H9 (cell line): Measurements from ENCODE around the gene UBFD1. TPM values are rescaled to one million over a fixed set of nuclear protein-coding genes. Genes with fewer than 3 reads are reported as not detected.

Experiments used
- DNase-seq: peaks from one replicate; pipeline ENCODE4 v3.0.0-alpha.2; 2017
- H2AFZ ChIP-seq: one replicate; pipeline ENCODE4 v1.6.1; 2013; ENCODE audit warnings: mild to moderate bottlenecking, low read length, control low read depth, moderate library complexity
- H2AK5ac ChIP-seq: 2 replicates; pipeline ENCODE4 v1.6.1; 2013; ENCODE audit warnings: low read length, control low read depth, mixed read lengths; ENCODE audit not compliant: insufficient read length
- H2BK120ac ChIP-seq: one replicate; pipeline ENCODE4 v1.6.1; 2013; ENCODE audit warnings: low read depth, mild to moderate bottlenecking, low read length, control low read depth, inconsistent platforms; ENCODE audit not compliant: poor library complexity, severe bottlenecking
- H2BK12ac ChIP-seq: 2 replicates; pipeline ENCODE4 v1.6.1; 2013; ENCODE audit warnings: low read length, control low read depth, mixed read lengths, low read depth; ENCODE audit not compliant: insufficient read length
- H2BK15ac ChIP-seq: 2 replicates; pipeline ENCODE4 v1.6.1; 2013; ENCODE audit warnings: low read depth, low read length, control low read depth
- H2BK20ac ChIP-seq: one replicate; pipeline ENCODE4 v1.6.1; 2013; ENCODE audit warnings: low read depth, mild to moderate bottlenecking, low read length, control low read depth, inconsistent platforms; ENCODE audit not compliant: poor library complexity, severe bottlenecking
- H2BK5ac ChIP-seq: 2 replicates; pipeline ENCODE4 v1.6.1; 2013; ENCODE audit warnings: low read length, control low read depth, mixed read lengths; ENCODE audit not compliant: insufficient read length
- H3K14ac ChIP-seq: 2 replicates; pipeline ENCODE4 v1.6.1; 2013; ENCODE audit warnings: low read length, control low read depth; ENCODE audit not compliant: insufficient read depth
- H3K18ac ChIP-seq: 2 replicates; pipeline ENCODE4 v1.6.1; 2013; ENCODE audit warnings: low read depth, mild to moderate bottlenecking, mixed read lengths, low read length, control low read depth; ENCODE audit not compliant: insufficient read length
- H3K23ac ChIP-seq: 2 replicates; pipeline ENCODE4 v1.6.1; 2013; ENCODE audit warnings: low read length, control low read depth, mixed read lengths, low read depth; ENCODE audit not compliant: insufficient read length
- H3K23me2 ChIP-seq: 2 replicates; pipeline ENCODE4 v1.6.1; 2013; ENCODE audit warnings: low read depth, mild to moderate bottlenecking, mixed read lengths, low read length, control low read depth; ENCODE audit not compliant: insufficient read length, poor library complexity, severe bottlenecking
- H3K27ac ChIP-seq: 2 replicates; pipeline ENCODE4 v1.5.1; 2013; ENCODE audit warnings: low read length, control low read depth, mixed read lengths, low read depth; ENCODE audit not compliant: insufficient read length
- H3K27me3 ChIP-seq: 2 replicates; pipeline ENCODE4 v1.6.1; 2013; ENCODE audit warnings: low read length, control low read depth, inconsistent platforms; ENCODE audit not compliant: insufficient read depth
- H3K4ac ChIP-seq: 2 replicates; pipeline ENCODE4 v1.6.1; 2013; ENCODE audit warnings: low read depth, mild to moderate bottlenecking, control low read depth, inconsistent platforms, low read length, moderate library complexity
- H3K4me1 ChIP-seq: 2 replicates; pipeline ENCODE4 v1.6.1; 2013; ENCODE audit warnings: low read length, control low read depth, inconsistent platforms; ENCODE audit not compliant: insufficient read depth
- H3K4me2 ChIP-seq: 2 replicates; pipeline ENCODE4 v1.6.1; 2013; ENCODE audit warnings: low read length, control low read depth, mixed read lengths; ENCODE audit not compliant: insufficient read length, insufficient read depth
- H3K56ac ChIP-seq: 2 replicates; pipeline ENCODE4 v1.6.1; 2013; ENCODE audit warnings: low read depth, mild to moderate bottlenecking, mixed read lengths, low read length, control low read depth; ENCODE audit not compliant: insufficient read length
- H3K79me1 ChIP-seq: 2 replicates; pipeline ENCODE4 v1.6.1; 2013; ENCODE audit warnings: low read depth, mild to moderate bottlenecking, moderate library complexity, low read length, control low read depth, inconsistent platforms; ENCODE audit not compliant: insufficient read depth, poor library complexity, severe bottlenecking
- H3K79me2 ChIP-seq: 2 replicates; pipeline ENCODE4 v1.6.1; 2013; ENCODE audit warnings: low read length, control low read depth, inconsistent platforms; ENCODE audit not compliant: insufficient read depth
- H3K9ac ChIP-seq: 2 replicates; pipeline ENCODE4 v1.6.1; 2013; ENCODE audit warnings: low read length, control low read depth, mixed read lengths; ENCODE audit not compliant: insufficient read length; ENCODE audit errors: extremely low read depth
- H3K9me3 ChIP-seq: one replicate; pipeline ENCODE4 v1.6.1; 2013; ENCODE audit warnings: low read depth, low read length, inconsistent platforms; ENCODE audit not compliant: control insufficient read depth
- H3T11ph ChIP-seq: one replicate; pipeline ENCODE4 v1.6.1; 2013; ENCODE audit warnings: mild to moderate bottlenecking, low read length, control low read depth, inconsistent platforms
- H4K20me1 ChIP-seq: one replicate; pipeline ENCODE4 v1.6.1; 2013; ENCODE audit not compliant: control insufficient read depth, insufficient read length, insufficient read depth
- H4K5ac ChIP-seq: 2 replicates; pipeline ENCODE4 v1.6.1; 2013; ENCODE audit warnings: low read depth, mild to moderate bottlenecking, mixed read lengths, low read length, control low read depth; ENCODE audit not compliant: insufficient read length
- H4K8ac ChIP-seq: replicated peaks from 2 replicates; pipeline ENCODE4 v1.6.1; 2013; ENCODE audit warnings: low read length, control low read depth, mixed read lengths, low read depth; ENCODE audit not compliant: insufficient read length
- H4K91ac ChIP-seq: 2 replicates; pipeline ENCODE4 v1.6.1; 2013; ENCODE audit warnings: low read depth, mild to moderate bottlenecking, moderate library complexity, mixed read lengths, low read length, control low read depth; ENCODE audit not compliant: insufficient read length
- H3K27ac Mint-ChIP-seq, 3 experiments: 2 replicates in 2 of 3; 3 replicates in 1 of 3; pipeline ENCODE4 v1.8.0; 2020 to 2021; ENCODE audit warnings: mixed read lengths in 3 of 3, mild to moderate bottlenecking in 1 of 3, moderate library complexity in 1 of 3
- H3K27me3 Mint-ChIP-seq: 2 replicates; pipeline ENCODE4 v1.8.0; 2021; ENCODE audit warnings: low read depth, mild to moderate bottlenecking, moderate library complexity, mixed read lengths
- H3K36me3 Mint-ChIP-seq, 3 experiments: 2 replicates in 2 of 3; 3 replicates in 1 of 3; pipeline ENCODE4 v1.8.0; 2020 to 2021; ENCODE audit warnings: low read depth in 3 of 3, mixed read lengths in 3 of 3; ENCODE audit not compliant: insufficient read depth in 1 of 3
- H3K4me1 Mint-ChIP-seq, 2 experiments: 2 replicates each; pipeline ENCODE4 v1.8.0; 2020; ENCODE audit warnings: mixed read lengths in 2 of 2
- H3K4me3 Mint-ChIP-seq, 2 experiments: 2 replicates in 1 of 2; 3 replicates in 1 of 2; pipeline ENCODE4 v1.8.0; 2020 to 2021; ENCODE audit warnings: mild to moderate bottlenecking in 2 of 2, mixed read lengths in 2 of 2, moderate library complexity in 1 of 2
- H3K9me3 Mint-ChIP-seq, 2 experiments: 2 replicates in 1 of 2; 3 replicates in 1 of 2; pipeline ENCODE4 v1.8.0; 2020; ENCODE audit warnings: mild to moderate bottlenecking in 2 of 2, mixed read lengths in 2 of 2, moderate library complexity in 1 of 2
- WGBS: extraction: QIAGEN DNeasy Blood & Tissue Kit; methylation state at CpG from one replicate; pipeline ENCODE4 v1.1.7; 2013; ENCODE audit warnings: missing lambda C conversion rate, low lambda C conversion rate, mixed read lengths; ENCODE audit not compliant: insufficient read length; ENCODE audit errors: extremely low coverage; 5-methylcytosine and 5-hydroxymethylcytosine counted together
- total RNA-seq: library from RNA; stranded (reverse); gene quantifications from 2 replicates; pipeline ENCODE4 v1.2.1, GENCODE V29; 2021
- TF ChIP-seq, protein P1 (sequence below): fragments of 200-600 bp; sonication (generic); conservative IDR thresholded peaks from 3 replicates; pipeline ENCODE4 v1.8.0; 2021; ENCODE audit warnings: antibody characterized with exemption, mild to moderate bottlenecking

The UBFD1 gene
- total RNA-seq, 1 experiment from 2014 or later, result 107 TPM

DNA sequence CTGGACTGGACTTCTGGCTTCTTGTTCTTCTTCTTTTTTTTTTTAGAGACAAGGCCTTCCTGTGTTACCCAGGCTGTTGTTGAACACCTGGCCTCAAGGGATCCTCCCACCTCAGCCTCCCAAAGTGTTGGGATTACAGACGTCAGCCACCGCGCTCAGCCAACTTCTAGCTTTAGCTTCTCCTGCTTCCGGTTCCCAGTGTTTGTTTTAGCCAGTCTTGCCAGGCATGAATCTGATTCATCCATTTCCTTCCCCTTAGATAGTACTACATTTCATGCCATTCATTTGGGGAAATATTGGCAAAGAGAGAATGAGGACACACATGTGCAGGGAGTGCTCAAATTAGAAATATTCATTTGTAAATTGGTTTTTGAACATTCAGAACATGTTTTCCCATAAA lies 50.7 kb downstream of the UBFD1 start:
- H3K4me1 ChIP-seq, result no peaks in the 10 kb centered on the region
- Mint-ChIP-seq H3K27me3 (no peaks in the 10 kb centered on the region), H3K9me3 (no peaks in the 10 kb centered on the region), H3K36me3 (peaks cover 13 to 60% (median 35%) of the 10 kb centered on the region in 3 experiments; a peak in 6 of 7 replicates), H3K4me3 (no peak overlapping the region), H3K4me1 (no peaks in the 10 kb centered on the region), H3K27ac (no peak overlapping the region)
- no peak overlapping the region for H3K14ac ChIP-seq
- H2AFZ ChIP-seq, result no peak overlapping the region
- no peak overlapping the region for H2BK20ac ChIP-seq
- no peak overlapping the region for H3K4ac ChIP-seq
- H3K9me3 ChIP-seq, result no peaks in the 10 kb centered on the region
- H3T11ph ChIP-seq, result no peak overlapping the region
- no peak overlapping the region for H3K4me2 ChIP-seq
- H2AK5ac ChIP-seq, result no peak overlapping the region
- DNase-seq, result no peak
- no CpG with 5 or more reads among the region's 4 CpGs for WGBS
- no peak overlapping the region for H3K9ac ChIP-seq
- H3K79me2 ChIP-seq, result no peaks in the 10 kb centered on the region
- H3K27ac ChIP-seq, result no peak overlapping the region
- H2BK12ac ChIP-seq, result no peak overlapping the region
- no peak overlapping the region for H3K56ac ChIP-seq
- H3K18ac ChIP-seq, result no peak overlapping the region
- H4K8ac ChIP-seq, result no peak overlapping the region
- H3K23ac ChIP-seq, result no peak overlapping the region
- no peak overlapping the region for H4K91ac ChIP-seq
- H2BK15ac ChIP-seq, result no peak overlapping the region
- no peak overlapping the region for H2BK120ac ChIP-seq
- H3K27me3 ChIP-seq, result no peaks in the 10 kb centered on the region
- no peak overlapping the region for H4K5ac ChIP-seq
- no peaks in the 10 kb centered on the region for H4K20me1 ChIP-seq
- H2BK5ac ChIP-seq, result no peak overlapping the region
- no peaks in the 10 kb centered on the region for H3K23me2 ChIP-seq
- TF ChIP-seq, protein P1, sequence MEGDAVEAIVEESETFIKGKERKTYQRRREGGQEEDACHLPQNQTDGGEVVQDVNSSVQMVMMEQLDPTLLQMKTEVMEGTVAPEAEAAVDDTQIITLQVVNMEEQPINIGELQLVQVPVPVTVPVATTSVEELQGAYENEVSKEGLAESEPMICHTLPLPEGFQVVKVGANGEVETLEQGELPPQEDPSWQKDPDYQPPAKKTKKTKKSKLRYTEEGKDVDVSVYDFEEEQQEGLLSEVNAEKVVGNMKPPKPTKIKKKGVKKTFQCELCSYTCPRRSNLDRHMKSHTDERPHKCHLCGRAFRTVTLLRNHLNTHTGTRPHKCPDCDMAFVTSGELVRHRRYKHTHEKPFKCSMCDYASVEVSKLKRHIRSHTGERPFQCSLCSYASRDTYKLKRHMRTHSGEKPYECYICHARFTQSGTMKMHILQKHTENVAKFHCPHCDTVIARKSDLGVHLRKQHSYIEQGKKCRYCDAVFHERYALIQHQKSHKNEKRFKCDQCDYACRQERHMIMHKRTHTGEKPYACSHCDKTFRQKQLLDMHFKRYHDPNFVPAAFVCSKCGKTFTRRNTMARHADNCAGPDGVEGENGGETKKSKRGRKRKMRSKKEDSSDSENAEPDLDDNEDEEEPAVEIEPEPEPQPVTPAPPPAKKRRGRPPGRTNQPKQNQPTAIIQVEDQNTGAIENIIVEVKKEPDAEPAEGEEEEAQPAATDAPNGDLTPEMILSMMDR, result no peak
- H3K79me1 ChIP-seq, result no peaks in the 10 kb centered on the region
